ENCODE data around the gene NAP1L4.

NAP1L4 gene

DNA sequence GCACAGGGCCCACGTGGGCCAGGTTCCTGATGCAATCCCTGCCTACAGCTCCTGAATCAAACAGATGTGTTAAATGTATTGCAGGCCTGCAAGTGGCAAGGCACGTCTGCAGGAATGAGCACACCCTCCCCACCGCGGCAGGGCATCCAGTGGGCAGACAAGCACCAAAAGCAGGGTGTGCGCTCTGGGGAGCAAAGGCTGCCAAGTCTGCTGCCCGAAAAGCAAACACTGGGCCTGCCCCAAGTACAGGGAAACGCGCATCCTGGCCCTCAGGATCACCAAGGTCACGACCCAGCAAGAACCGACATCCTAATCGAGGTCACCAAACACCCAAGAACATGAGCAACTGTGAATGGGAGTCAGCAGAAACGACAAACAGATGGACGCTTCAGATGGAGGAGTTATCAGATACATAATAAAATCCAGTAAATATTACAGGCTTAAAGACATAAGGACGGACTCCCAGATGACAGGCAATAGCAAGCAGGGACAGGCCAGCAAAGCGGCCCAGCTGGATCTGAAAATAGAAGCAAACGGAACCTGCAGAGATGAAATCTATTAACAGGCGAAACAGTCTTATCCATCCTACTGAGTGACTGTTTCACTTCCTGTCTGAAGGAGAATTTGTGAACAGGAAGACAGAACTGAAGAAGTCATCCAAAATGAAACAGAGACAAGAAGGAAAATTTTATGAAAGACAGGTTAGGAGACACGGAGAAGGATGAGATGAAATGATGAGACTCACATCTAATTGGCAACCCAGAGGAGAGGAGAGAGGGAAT is 38.4 kb upstream of the NAP1L4 start:
- no peak overlapping the region for H3K4me3 ChIP-seq (ENCODE audit: low read depth, low read length)
- no peak for TF ChIP-seq MYC (IDR thresholded peaks at IDR 0.05; ENCODE audit: low read depth, low read length)
- no peak for TF ChIP-seq POLR2A (IDR thresholded peaks at IDR 0.05; ENCODE audit: extremely low read depth, insufficient read length)
- TF ChIP-seq, protein P1, sequence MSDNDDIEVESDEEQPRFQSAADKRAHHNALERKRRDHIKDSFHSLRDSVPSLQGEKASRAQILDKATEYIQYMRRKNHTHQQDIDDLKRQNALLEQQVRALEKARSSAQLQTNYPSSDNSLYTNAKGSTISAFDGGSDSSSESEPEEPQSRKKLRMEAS (IDR thresholded peaks at IDR 0.05; ENCODE audit: low read depth, low read length), result no peak
- TF ChIP-seq, protein P2, sequence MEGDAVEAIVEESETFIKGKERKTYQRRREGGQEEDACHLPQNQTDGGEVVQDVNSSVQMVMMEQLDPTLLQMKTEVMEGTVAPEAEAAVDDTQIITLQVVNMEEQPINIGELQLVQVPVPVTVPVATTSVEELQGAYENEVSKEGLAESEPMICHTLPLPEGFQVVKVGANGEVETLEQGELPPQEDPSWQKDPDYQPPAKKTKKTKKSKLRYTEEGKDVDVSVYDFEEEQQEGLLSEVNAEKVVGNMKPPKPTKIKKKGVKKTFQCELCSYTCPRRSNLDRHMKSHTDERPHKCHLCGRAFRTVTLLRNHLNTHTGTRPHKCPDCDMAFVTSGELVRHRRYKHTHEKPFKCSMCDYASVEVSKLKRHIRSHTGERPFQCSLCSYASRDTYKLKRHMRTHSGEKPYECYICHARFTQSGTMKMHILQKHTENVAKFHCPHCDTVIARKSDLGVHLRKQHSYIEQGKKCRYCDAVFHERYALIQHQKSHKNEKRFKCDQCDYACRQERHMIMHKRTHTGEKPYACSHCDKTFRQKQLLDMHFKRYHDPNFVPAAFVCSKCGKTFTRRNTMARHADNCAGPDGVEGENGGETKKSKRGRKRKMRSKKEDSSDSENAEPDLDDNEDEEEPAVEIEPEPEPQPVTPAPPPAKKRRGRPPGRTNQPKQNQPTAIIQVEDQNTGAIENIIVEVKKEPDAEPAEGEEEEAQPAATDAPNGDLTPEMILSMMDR (IDR thresholded peaks at IDR 0.05; ENCODE audit: low read depth, low read length), result no peak
- DNase-seq (ENCODE audit: low read depth), result no peak

DNA sequence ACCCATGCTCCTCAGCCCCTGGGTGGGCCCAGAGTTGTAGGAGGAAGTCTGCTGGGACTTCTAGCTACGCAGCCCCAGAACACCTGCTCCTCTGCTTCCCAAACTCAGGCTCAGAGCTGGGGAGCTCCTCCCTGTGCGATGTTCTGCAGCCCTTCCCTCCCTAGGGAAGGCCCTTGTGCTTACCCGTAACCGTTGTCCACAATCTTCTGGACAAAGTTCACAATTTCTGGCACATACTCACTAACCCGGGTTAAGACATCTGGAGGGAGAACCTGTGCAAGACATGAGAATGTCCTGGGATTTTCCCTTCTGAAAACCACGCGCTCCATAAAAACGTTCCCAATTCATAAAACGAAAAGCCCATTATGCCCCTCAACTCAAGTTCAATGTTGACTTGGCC is 36.7 kb upstream of the NAP1L4 start:
- TF ChIP-seq, protein P2 (IDR thresholded peaks at IDR 0.05; ENCODE audit: low read depth, low read length), result no peak
- no peak for TF ChIP-seq POLR2A (IDR thresholded peaks at IDR 0.05; ENCODE audit: extremely low read depth, insufficient read length)
- TF ChIP-seq MYC (IDR thresholded peaks at IDR 0.05; ENCODE audit: low read depth, low read length), result no peak
- TF ChIP-seq, protein P1 (IDR thresholded peaks at IDR 0.05; ENCODE audit: low read depth, low read length), result no peak
- no peak overlapping the region for H3K4me3 ChIP-seq (ENCODE audit: low read depth, low read length)
- no peak for DNase-seq (ENCODE audit: low read depth)

DNA sequence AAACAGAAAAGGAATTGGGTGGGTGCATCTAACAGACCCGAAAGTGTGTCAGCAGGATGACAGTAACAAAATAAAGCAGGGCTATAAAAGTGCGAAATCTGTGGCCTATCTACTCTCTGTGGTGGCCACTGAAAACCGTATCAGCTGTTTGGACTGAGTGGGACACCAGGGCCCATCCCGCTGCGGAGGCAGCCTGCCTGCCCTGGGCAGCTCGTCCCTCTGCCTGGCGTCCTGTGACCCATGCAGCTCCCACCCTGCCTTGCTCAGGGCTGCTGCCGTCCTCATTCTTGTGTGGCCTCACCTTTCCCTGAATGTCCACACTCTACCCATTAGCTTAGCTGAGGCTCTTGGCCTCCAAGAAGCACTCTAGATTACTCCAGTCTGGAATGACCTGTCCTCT is 34.7 kb upstream of the NAP1L4 start:
- no peak for DNase-seq (ENCODE audit: low read depth)
- TF ChIP-seq, protein P2 (IDR thresholded peaks at IDR 0.05; ENCODE audit: low read depth, low read length), result no peak
- TF ChIP-seq MYC (IDR thresholded peaks at IDR 0.05; ENCODE audit: low read depth, low read length), result no peak
- TF ChIP-seq, protein P1 (IDR thresholded peaks at IDR 0.05; ENCODE audit: low read depth, low read length), result no peak
- TF ChIP-seq POLR2A (IDR thresholded peaks at IDR 0.05; ENCODE audit: extremely low read depth, insufficient read length), result no peak
- H3K4me3 ChIP-seq (ENCODE audit: low read depth, low read length), result no peak overlapping the region

DNA sequence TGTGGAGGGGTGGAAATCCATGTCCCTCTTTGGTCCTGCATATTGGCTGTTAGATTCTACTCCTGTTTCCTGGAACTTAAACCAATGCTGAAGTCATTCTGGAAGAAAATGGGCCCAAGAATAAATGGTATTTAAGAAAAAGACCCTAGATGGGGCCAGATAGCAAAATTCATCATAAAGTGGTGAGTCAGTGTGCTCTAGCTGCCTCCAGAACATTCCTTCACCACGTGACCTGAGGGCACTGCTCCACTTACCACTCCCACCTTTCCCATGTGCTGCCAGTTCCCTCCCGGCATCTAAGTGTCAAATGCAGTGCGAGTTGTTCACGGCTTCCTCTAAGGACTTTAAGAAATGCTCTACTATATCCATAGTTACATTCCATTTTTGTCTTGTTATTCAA is 30.9 kb upstream of the NAP1L4 start:
- no peak overlapping the region for H3K4me3 ChIP-seq (ENCODE audit: low read depth, low read length)
- no peak for DNase-seq (ENCODE audit: low read depth)
- TF ChIP-seq POLR2A (IDR thresholded peaks at IDR 0.05; ENCODE audit: extremely low read depth, insufficient read length), result no peak
- TF ChIP-seq, protein P1 (IDR thresholded peaks at IDR 0.05; ENCODE audit: low read depth, low read length), result no peak
- TF ChIP-seq, protein P2 (IDR thresholded peaks at IDR 0.05; ENCODE audit: low read depth, low read length), result no peak
- TF ChIP-seq MYC (IDR thresholded peaks at IDR 0.05; ENCODE audit: low read depth, low read length), result no peak

DNA sequence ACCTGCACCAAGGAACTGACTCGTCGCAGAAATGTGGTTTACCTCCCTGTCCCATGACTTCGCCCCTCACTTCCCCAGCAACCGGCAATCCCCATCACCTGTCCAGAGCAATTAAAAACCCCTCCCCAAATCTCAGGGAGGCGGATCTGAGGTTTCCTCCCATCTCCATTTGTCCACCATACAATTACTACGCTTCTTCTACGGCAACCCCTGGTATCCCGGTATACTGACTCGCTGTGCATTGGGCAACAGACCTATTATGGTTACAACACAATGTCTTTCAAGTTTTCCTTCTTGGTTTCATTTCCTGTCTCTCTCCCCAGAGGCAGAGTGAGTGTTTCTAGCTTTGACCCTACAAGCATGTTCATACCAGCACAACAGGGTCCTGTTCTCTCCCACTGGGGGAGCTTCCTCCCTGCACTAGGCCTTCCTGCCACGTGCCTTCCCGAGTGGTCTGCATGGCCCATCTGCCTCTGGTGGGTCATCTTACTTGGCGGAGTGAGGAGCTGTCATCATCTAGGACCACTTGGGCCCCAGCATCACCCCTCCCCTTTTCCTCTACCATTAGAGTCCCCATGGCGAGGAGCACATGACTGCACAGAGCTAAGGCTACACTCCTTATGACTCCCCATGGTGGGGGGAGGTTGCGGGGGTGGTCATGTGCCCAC is 30.3 kb upstream of the NAP1L4 start:
- TF ChIP-seq, protein P2 (IDR thresholded peaks at IDR 0.05; ENCODE audit: low read depth, low read length), result no peak
- TF ChIP-seq POLR2A (IDR thresholded peaks at IDR 0.05; ENCODE audit: extremely low read depth, insufficient read length) (no peak), MYC (IDR thresholded peaks at IDR 0.05; ENCODE audit: low read depth, low read length) (peak; percentile 94)
- TF ChIP-seq, protein P1 (IDR thresholded peaks at IDR 0.05; ENCODE audit: low read depth, low read length), result peak; percentile 97
- H3K4me3 ChIP-seq (ENCODE audit: low read depth, low read length), result no peak overlapping the region
- peak; percentile 95 for DNase-seq (ENCODE audit: low read depth)
